Left renal pelvis (tissue), 4 donors: ENCODE measurements around the gene ZNF644. TPM values are rescaled to one million over a fixed set of nuclear protein-coding genes. Genes with fewer than 3 reads are reported as not detected.

ENCODE experiments used
- DNase-seq, 4 donors: peaks; one replicate each; pipeline ENCODE4 v3.0.0-alpha.2; 2013; ENCODE audit warnings: low read depth in 4 of 4, low spot score in 3 of 4
- polyA plus RNA-seq, 4 donors: library from polyadenylated mRNA; unstranded; fragments of 120-200 nt; gene quantifications; one replicate each; pipeline ENCODE4 v1.2.1, GENCODE V29; 2013; ENCODE audit not compliant: insufficient read length in 4 of 4

The ZNF644 gene
- polyA plus RNA-seq, 4 donors: 56.0 to 92.6 (median 65.2) TPM

- DNase-seq: no peak
These were observed 31.1 kb downstream of the ZNF644 start for GRCh38 chr1:90990779-90991178.

GRCh38 chr1:90989990-90990389 is 31.8 kb downstream of the ZNF644 start:
- DNase-seq: no peak

GRCh38 chr1:90989302-90989701 is 32.5 kb downstream of the ZNF644 start:
- DNase-seq: no peak

- DNase-seq: no peak
These were observed 34.0 kb downstream of the ZNF644 start for GRCh38 chr1:90987841-90988240.

GRCh38 chr1:90986953-90987352 is 34.9 kb downstream of the ZNF644 start:
- no peak for DNase-seq

GRCh38 chr1:90977522-90977921 is 44.3 kb downstream of the ZNF644 start:
- DNase-seq: no peak

- DNase-seq: no peak
These were observed 47.7 kb downstream of the ZNF644 start for GRCh38 chr1:90973897-90974798.

- DNase-seq: no peak
These were observed 51.6 kb downstream of the ZNF644 start for GRCh38 chr1:90970208-90970607.

- no peak for DNase-seq
These were observed 52.6 kb downstream of the ZNF644 start for GRCh38 chr1:90969241-90969640.

GRCh38 chr1:90964444-90965035 is 57.3 kb downstream of the ZNF644 start:
- DNase-seq: peak in 2 of 4 donors; percentile 2 to 4

- DNase-seq: no peak
These were observed 58.2 kb downstream of the ZNF644 start for GRCh38 chr1:90963651-90964050.

GRCh38 chr1:90963236-90963635 is 58.6 kb downstream of the ZNF644 start:
- DNase-seq: no peak

GRCh38 chr1:90959352-90960206 is 62.3 kb downstream of the ZNF644 start:
- no peak for DNase-seq

- DNase-seq: no peak
These were observed 64.3 kb downstream of the ZNF644 start for GRCh38 chr1:90957497-90957896.

GRCh38 chr1:90955769-90956168 is 66.1 kb downstream of the ZNF644 start:
- no peak for DNase-seq

- no peak for DNase-seq
These were observed 68.9 kb downstream of the ZNF644 start for GRCh38 chr1:90952906-90953305.

- no peak for DNase-seq
These were observed 70.8 kb downstream of the ZNF644 start for GRCh38 chr1:90951009-90951408.

GRCh38 chr1:90948301-90948700 is 73.5 kb downstream of the ZNF644 start:
- no peak for DNase-seq

- no peak for DNase-seq
These were observed 75.2 kb downstream of the ZNF644 start for GRCh38 chr1:90946630-90947029.

GRCh38 chr1:90945287-90945686 is 76.5 kb downstream of the ZNF644 start:
- no peak for DNase-seq

- DNase-seq: no peak
These were observed 77.9 kb downstream of the ZNF644 start for GRCh38 chr1:90943966-90944365.
